SU-DHL-6 (cell line): ENCODE results near the gene SNU13.

Source experiments
- EZH2phosphoT487 ChIP-seq: fragments of 200-600 bp; sonication (generic), shearing (Covaris generic); conservative IDR thresholded peaks from 2 replicates; pipeline ENCODE4 v1.6.1; 2018; ENCODE audit warnings: mild to moderate bottlenecking, antibody characterized with exemption, low read length, moderate library complexity, mixed read lengths
- TF ChIP-seq, protein P1 (sequence below): fragments of 200-600 bp; sonication (generic); IDR thresholded peaks from one replicate; pipeline ENCODE4 v1.5.1; 2017; ENCODE audit warnings: antibody characterized with exemption, mild to moderate bottlenecking, low read length, moderate library complexity; ENCODE audit not compliant: insufficient read depth, poor library complexity, severe bottlenecking

DNA sequence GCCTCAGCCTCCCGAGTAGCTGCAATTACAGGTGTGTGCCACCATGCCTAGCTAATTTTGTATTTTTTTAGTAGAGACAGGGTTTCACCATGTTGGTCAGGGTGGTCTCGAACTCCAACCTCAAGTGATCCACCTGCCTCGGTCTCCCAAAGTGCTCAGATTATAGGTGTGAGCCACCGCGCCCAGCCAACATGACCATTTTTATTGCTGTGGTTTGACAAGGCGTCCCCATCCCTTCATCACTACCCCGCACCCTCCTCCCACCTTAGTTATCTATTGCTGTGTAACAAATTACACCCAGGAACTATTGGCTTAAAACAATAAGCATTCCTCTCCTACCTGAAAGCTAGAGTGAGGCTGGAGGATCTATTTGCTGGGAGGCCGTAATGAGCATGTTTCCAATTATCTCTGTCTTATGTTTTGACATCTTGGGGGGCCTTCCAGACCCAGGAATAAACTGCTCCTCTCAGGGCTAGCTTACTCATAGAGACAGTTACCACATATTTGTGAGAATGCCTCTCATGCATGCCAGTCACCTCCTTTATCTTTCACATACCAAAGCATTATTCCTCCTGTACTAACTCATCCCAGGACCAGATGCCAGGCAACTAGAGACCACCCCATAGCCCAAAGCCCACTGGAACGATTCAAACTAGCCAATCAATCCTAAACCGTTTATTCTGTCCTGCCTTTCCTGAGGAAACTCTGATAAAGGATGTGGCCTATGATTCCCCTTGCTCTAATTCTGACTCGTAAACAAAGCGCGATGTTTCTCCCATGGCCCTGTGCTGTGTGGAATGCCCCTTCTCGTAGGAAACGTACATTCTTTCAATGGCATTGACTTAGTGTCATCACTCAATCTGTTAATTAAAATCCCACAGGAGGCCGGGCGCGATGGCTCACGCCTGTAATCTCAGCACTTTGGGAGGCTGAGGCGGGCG lies 19.4 kb downstream of the SNU13 start:
- TF ChIP-seq, protein P1, sequence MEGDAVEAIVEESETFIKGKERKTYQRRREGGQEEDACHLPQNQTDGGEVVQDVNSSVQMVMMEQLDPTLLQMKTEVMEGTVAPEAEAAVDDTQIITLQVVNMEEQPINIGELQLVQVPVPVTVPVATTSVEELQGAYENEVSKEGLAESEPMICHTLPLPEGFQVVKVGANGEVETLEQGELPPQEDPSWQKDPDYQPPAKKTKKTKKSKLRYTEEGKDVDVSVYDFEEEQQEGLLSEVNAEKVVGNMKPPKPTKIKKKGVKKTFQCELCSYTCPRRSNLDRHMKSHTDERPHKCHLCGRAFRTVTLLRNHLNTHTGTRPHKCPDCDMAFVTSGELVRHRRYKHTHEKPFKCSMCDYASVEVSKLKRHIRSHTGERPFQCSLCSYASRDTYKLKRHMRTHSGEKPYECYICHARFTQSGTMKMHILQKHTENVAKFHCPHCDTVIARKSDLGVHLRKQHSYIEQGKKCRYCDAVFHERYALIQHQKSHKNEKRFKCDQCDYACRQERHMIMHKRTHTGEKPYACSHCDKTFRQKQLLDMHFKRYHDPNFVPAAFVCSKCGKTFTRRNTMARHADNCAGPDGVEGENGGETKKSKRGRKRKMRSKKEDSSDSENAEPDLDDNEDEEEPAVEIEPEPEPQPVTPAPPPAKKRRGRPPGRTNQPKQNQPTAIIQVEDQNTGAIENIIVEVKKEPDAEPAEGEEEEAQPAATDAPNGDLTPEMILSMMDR: no peak
- no peak for TF ChIP-seq EZH2phosphoT487
